NB4 (cell line): ENCODE data around the gene NEUROD4.

Experiments
- POLR2A ChIP-seq: IDR thresholded peaks from 2 replicates; pipeline ENCODE4 v1.6.1; 2011; ENCODE audit warnings: mild to moderate bottlenecking; ENCODE audit not compliant: insufficient read length; ENCODE audit errors: extremely low read depth
- TF ChIP-seq, protein P1 (sequence below): IDR thresholded peaks from one replicate; pipeline ENCODE4 v1.5.1; 2012; ENCODE audit warnings: low read depth, low read length

DNA sequence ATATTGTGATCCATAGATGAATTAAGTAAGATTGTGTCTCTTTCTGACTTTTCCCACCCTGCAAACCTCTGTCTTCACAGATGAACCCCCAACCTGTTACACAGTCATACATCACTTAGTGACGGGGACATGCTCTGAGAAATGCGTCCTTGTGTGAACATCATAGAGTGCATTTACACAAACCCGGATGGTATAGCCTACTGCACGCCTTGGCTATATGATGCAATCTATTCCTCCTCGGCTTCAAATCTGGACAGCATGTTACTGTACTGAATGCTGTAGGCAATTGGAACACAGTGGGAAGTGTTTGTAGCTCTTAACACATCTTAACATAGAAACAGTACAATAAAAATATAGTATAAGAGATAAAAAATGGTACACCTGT is 27.8 kb upstream of the NEUROD4 start:
- TF ChIP-seq, protein P1, sequence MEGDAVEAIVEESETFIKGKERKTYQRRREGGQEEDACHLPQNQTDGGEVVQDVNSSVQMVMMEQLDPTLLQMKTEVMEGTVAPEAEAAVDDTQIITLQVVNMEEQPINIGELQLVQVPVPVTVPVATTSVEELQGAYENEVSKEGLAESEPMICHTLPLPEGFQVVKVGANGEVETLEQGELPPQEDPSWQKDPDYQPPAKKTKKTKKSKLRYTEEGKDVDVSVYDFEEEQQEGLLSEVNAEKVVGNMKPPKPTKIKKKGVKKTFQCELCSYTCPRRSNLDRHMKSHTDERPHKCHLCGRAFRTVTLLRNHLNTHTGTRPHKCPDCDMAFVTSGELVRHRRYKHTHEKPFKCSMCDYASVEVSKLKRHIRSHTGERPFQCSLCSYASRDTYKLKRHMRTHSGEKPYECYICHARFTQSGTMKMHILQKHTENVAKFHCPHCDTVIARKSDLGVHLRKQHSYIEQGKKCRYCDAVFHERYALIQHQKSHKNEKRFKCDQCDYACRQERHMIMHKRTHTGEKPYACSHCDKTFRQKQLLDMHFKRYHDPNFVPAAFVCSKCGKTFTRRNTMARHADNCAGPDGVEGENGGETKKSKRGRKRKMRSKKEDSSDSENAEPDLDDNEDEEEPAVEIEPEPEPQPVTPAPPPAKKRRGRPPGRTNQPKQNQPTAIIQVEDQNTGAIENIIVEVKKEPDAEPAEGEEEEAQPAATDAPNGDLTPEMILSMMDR: no peak
- TF ChIP-seq POLR2A: no peak
